B cell (primary cell): ENCODE measurements around the gene HIC2. TPM values are rescaled to one million over a fixed set of nuclear protein-coding genes. Genes with fewer than 3 reads are reported as not detected.
"Not testable (repeated sequence)": the region's sequence is repeated elsewhere in the genome, so short reads cannot be mapped to it uniquely, and the experiment has no call there.

Experiments used
- ATAC-seq: fragments of 200-7000 bp; cut with Tn5 transposase; one replicate; pipeline ENCODE4 v1.10.0; 2021; ENCODE audit warnings: low read depth, mild to moderate bottlenecking, moderate number of reproducible peaks, moderate library complexity
- CTCF ChIA-PET: fragments of 350-600 bp; sonication (Branson Sonifier 250); formaldehyde crosslinking; loops from one replicate; lab custom pipeline; 2021; ENCODE audit warnings: antibody characterized with exemption, inconsistent platforms; lab: Charles Lee
- POLR2A ChIA-PET: fragments of 350-600 bp; sonication (Branson Sonifier 250); formaldehyde crosslinking; loops from one replicate; lab custom pipeline; 2021; ENCODE audit warnings: antibody characterized with exemption; lab: Charles Lee
- DNase-seq: peaks from one replicate; pipeline ENCODE4 v3.0.0; 2013
- H2AFZ ChIP-seq: 2 replicates; pipeline ENCODE4 v1.6.1; 2012; ENCODE audit warnings: mild to moderate bottlenecking, low read depth, low read length; ENCODE audit not compliant: insufficient read depth, poor library complexity, severe bottlenecking
- H3K27ac ChIP-seq, 2 donors: 1 replicate in 1 of 2; 2 replicates in 1 of 2; pipeline ENCODE4 v1.5.1; 2012 to 2013; ENCODE audit warnings: low read length in 2 of 2, mild to moderate bottlenecking in 2 of 2, moderate library complexity in 1 of 2
- H3K27me3 ChIP-seq, 4 experiments: fragments of 200-600 bp in 1 of 4; sonication (generic) in 1 of 4; replicated peaks in 1 of 4; 1 replicate in 2 of 4; 2 replicates in 2 of 4; pipeline versions ENCODE4 v1.6.1 to v1.7.0; 2013 to 2016; ENCODE audit warnings: low read length in 3 of 4, mild to moderate bottlenecking in 2 of 4, mixed read lengths in 1 of 4, moderate library complexity in 1 of 4; ENCODE audit not compliant: insufficient read depth in 4 of 4, control insufficient read depth in 3 of 4; ENCODE audit errors: control extremely low read depth in 1 of 4
- H3K36me3 ChIP-seq, 2 experiments: replicated peaks in 1 of 2; 1 replicate in 1 of 2; 2 replicates in 1 of 2; pipeline versions ENCODE4 v1.6.1 to v1.7.1; 2013; ENCODE audit warnings: low read length in 1 of 2; ENCODE audit not compliant: insufficient read depth in 2 of 2, control insufficient read depth in 1 of 2; ENCODE audit errors: control extremely low read depth in 1 of 2, extremely low read depth in 1 of 2
- H3K4me1 ChIP-seq, 2 donors: fragments of 200-600 bp in 1 of 2; sonication (generic) in 1 of 2; 1 replicate in 1 of 2; 2 replicates in 1 of 2; pipeline versions ENCODE4 v1.5.1 to v1.6.1; 2013 to 2017; ENCODE audit warnings: low read length in 2 of 2; ENCODE audit not compliant: control insufficient read depth in 2 of 2, insufficient read depth in 2 of 2
- H3K4me2 ChIP-seq: replicated peaks from 2 replicates; pipeline ENCODE3; 2012; ENCODE audit warnings: mild to moderate bottlenecking, low read depth, low read length; ENCODE audit not compliant: poor library complexity, severe bottlenecking
- H3K4me3 ChIP-seq, 5 experiments: fragments of 200-600 bp in 1 of 5; sonication (generic) in 1 of 5; 1 replicate in 3 of 5; 2 replicates in 2 of 5; pipeline versions ENCODE4 v1.5.1 to v1.7.0; 2011 to 2016; ENCODE audit warnings: low read length in 4 of 5, mild to moderate bottlenecking in 4 of 5, low read depth in 2 of 5, control low read depth in 1 of 5, moderate library complexity in 1 of 5; ENCODE audit not compliant: insufficient read depth in 1 of 5; ENCODE audit errors: control extremely low read depth in 1 of 5, extremely low read depth in 1 of 5
- H3K79me2 ChIP-seq: fragments of 200-600 bp; sonication (generic); one replicate; pipeline ENCODE4 v1.6.0; 2016; ENCODE audit warnings: low read length; ENCODE audit not compliant: control insufficient read depth, insufficient read depth
- H3K9ac ChIP-seq: fragments of 200-600 bp; sonication (generic); 2 replicates; pipeline ENCODE4 v1.6.1; 2017; ENCODE audit warnings: mild to moderate bottlenecking, low read length, moderate library complexity
- H3K9me3 ChIP-seq, 3 donors: one replicate each; pipeline versions ENCODE4 v1.6.1 to v1.7.1; 2013; ENCODE audit warnings: low read length in 2 of 3; ENCODE audit not compliant: control insufficient read depth in 2 of 3, insufficient read depth in 1 of 3; ENCODE audit errors: control extremely low read depth in 1 of 3
- H4K20me1 ChIP-seq: 2 replicates; pipeline ENCODE4 v1.6.0; 2012; ENCODE audit warnings: mild to moderate bottlenecking, low read length; ENCODE audit not compliant: insufficient read depth, control insufficient read depth, poor library complexity, severe bottlenecking
- H3K27ac Mint-ChIP-seq: one replicate; pipeline ENCODE4 v1.8.0; 2021; ENCODE audit warnings: mixed read lengths
- H3K27me3 Mint-ChIP-seq: one replicate; pipeline ENCODE4 v1.8.0; 2021; ENCODE audit warnings: mixed read lengths
- H3K4me1 Mint-ChIP-seq: one replicate; pipeline ENCODE4 v1.8.0; 2021; ENCODE audit warnings: mixed read lengths
- H3K4me3 Mint-ChIP-seq: one replicate; pipeline ENCODE4 v1.8.0; 2021; ENCODE audit warnings: mixed read lengths
- H3K9me3 Mint-ChIP-seq: one replicate; pipeline ENCODE4 v1.8.0; 2022; ENCODE audit warnings: mixed read lengths; ENCODE audit not compliant: insufficient read depth
- EZH2 ChIP-seq: IDR thresholded peaks from 2 replicates; pipeline ENCODE4 v1.6.1; 2012; ENCODE audit warnings: borderline replicate concordance, low read depth, mild to moderate bottlenecking, moderate library complexity, low read length; ENCODE audit not compliant: insufficient read depth, poor library complexity, severe bottlenecking
- WGBS: methylation state at CpG from one replicate; pipeline ENCODE4 v1.1.5; 2013; ENCODE audit warnings: missing lambda C conversion rate; ENCODE audit not compliant: insufficient coverage; 5-methylcytosine and 5-hydroxymethylcytosine counted together
- intact Hi-C: fragments of 100-400 bp; cut with micrococcal nuclease; formaldehyde crosslinking; loops from one replicate; pipeline ENCODE4 v1.10.0; 2022
- polyA plus RNA-seq: library from polyadenylated mRNA; depleted of rRNA; stranded (reverse); fragments of >200 nt; gene quantifications from 2 replicates; pipeline ENCODE4 v1.2.3, GENCODE V29; 2012
- total RNA-seq, 2 donors: library from RNA; stranded (reverse); fragments of 120-200 nt in 1 of 2; gene quantifications; 1 replicate in 1 of 2; 2 replicates in 1 of 2; pipeline versions ENCODE4 v1.2.3 to v1.2.4, GENCODE V29; 2013 to 2022
- TF ChIP-seq, protein P1 (sequence below): fragments of 200-600 bp; IDR thresholded peaks from one replicate; pipeline ENCODE4 v1.8.0; 2022; ENCODE audit warnings: antibody characterized with exemption, mild to moderate bottlenecking

The HIC2 gene
- total and polyA plus RNA-seq, 2 donors (not counting 1 experiment from before 2014, with no cell fraction given): 2.9 to 8.1 TPM

DNA sequence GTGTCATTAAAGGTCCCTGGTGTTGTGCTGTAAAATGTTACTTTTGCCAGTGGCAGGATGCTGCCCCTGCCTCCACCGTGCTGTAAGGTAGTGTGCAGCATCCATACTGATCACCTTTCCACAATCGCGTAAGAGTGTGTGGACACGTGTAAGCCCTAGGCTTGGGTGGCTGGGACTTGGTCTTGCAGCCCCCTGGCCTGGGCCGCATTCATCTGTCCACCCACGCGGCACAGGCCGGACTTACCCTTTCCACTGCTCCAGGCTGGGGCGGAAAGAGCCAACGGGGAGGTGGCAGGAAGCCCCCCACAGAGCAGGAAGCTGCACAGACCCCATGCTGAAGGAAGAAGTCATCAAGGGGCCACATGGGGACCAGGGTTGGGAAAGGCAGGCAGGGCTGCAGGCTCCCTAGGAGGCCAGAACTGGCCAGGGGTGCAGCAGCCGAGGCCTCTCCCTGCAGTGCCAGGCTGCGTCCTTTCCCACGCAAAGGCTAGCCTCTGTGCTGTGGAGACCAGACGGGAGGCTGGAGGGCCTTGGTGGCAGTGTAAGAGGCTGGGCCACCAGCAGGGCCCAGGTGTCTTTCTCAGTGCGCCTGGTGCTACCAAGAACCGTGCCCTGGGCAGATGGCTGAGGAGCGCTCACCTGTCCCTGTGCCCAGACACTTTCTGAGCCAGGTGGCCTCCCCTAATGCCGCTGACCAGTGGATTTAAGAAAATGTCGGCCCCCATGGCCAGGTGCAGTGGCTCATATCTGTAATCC lies 38.3 kb downstream of the HIC2 start:
- ATAC-seq (no peak), DNase-seq (no peak)
- Histone ChIP-seq H3K9me3 (no peaks in the 10 kb centered on the region), H3K4me1 (no peaks in the 10 kb centered on the region), H4K20me1 (no peaks in the 10 kb centered on the region), H3K4me3 (no peak overlapping the region), H3K4me2 (no peak overlapping the region), H2AFZ (no peak overlapping the region), H3K27me3 (no peaks in the 10 kb centered on the region), H3K36me3 (no peaks in the 10 kb centered on the region), H3K79me2 (no peaks in the 10 kb centered on the region), H3K27ac (no peak overlapping the region), H3K9ac (no peak overlapping the region)
- CTCF ChIA-PET: interaction anchor here (1.0 kb wide), 1 partner anchor 191 kb away, joined by 3 read pairs; no protein-coding TSS in a partner anchor
- no peaks in the 10 kb centered on the region for H3K4me1 Mint-ChIP-seq
- WGBS: 96% methylated on average over 19 of the region's 19 CpGs
- TF ChIP-seq, protein P1, sequence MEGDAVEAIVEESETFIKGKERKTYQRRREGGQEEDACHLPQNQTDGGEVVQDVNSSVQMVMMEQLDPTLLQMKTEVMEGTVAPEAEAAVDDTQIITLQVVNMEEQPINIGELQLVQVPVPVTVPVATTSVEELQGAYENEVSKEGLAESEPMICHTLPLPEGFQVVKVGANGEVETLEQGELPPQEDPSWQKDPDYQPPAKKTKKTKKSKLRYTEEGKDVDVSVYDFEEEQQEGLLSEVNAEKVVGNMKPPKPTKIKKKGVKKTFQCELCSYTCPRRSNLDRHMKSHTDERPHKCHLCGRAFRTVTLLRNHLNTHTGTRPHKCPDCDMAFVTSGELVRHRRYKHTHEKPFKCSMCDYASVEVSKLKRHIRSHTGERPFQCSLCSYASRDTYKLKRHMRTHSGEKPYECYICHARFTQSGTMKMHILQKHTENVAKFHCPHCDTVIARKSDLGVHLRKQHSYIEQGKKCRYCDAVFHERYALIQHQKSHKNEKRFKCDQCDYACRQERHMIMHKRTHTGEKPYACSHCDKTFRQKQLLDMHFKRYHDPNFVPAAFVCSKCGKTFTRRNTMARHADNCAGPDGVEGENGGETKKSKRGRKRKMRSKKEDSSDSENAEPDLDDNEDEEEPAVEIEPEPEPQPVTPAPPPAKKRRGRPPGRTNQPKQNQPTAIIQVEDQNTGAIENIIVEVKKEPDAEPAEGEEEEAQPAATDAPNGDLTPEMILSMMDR: no peak
- no peak for TF ChIP-seq EZH2
- no peak overlapping the region for H3K4me3 Mint-ChIP-seq
- no peaks in the 10 kb centered on the region for H3K9me3 Mint-ChIP-seq
- H3K27me3 Mint-ChIP-seq: no peaks in the 10 kb centered on the region
- intact Hi-C loops: no loop called here
- H3K27ac Mint-ChIP-seq: no peak overlapping the region
- POLR2A ChIA-PET: no interaction called here

DNA sequence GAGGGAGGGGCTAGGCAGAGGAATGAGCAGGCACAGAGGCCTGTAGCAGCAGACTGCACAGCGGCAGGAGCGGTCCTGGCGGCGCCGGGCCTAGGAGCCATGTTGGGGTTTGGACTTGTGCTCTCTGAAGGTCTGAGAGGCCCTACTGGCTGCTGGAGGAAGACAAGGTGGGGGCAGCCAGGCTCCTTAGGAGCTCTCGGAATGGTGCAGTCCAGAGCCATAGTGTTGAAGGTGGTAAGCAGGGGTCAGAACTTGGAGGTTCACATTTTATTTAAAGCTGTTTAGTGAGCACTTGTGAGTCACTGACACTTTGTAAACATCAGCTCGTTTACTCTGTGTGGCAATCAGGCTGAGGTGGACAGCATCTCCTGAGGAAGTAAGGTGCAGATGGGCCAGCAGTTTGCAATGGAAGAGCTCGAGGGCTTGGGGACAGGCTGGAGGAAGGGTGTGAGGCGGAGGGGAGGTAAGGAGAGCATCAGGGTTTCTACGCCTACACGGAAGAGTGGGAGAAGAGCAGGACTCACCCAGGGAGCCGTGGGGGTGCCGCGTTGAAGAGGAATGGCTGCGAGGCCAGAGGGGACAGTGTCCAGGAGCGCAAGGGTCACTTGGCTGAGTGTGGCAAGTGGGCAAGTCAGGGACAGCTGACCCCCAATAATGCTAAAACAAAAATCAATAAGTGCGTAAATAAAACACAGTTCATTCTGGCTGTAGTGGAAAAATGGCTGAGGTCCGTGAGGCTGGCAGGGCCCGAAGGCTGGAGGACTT lies 40.0 kb downstream of the HIC2 start:
- Histone ChIP-seq H4K20me1 (no peaks in the 10 kb centered on the region), H3K9ac (no peak overlapping the region), H3K27me3 (no peaks in the 10 kb centered on the region), H3K79me2 (no peaks in the 10 kb centered on the region), H3K9me3 (no peaks in the 10 kb centered on the region), H3K36me3 (no peaks in the 10 kb centered on the region), H3K4me1 (no peaks in the 10 kb centered on the region), H3K4me3 (no peak overlapping the region), H3K4me2 (no peak overlapping the region), H3K27ac (no peak overlapping the region), H2AFZ (no peak overlapping the region)
- no peaks in the 10 kb centered on the region for H3K4me1 Mint-ChIP-seq
- ChIA-PET CTCF (no interaction called here), POLR2A (no interaction called here)
- no peaks in the 10 kb centered on the region for H3K27me3 Mint-ChIP-seq
- TF ChIP-seq, protein P1: no peak
- no peak for TF ChIP-seq EZH2
- ATAC-seq (no peak), DNase-seq (no peak)
- 92% methylated on average over 16 of the region's 19 CpGs for WGBS
- H3K4me3 Mint-ChIP-seq: no peak overlapping the region
- H3K9me3 Mint-ChIP-seq: no peaks in the 10 kb centered on the region
- no peak overlapping the region for H3K27ac Mint-ChIP-seq
- intact Hi-C loops: no loop called here

DNA sequence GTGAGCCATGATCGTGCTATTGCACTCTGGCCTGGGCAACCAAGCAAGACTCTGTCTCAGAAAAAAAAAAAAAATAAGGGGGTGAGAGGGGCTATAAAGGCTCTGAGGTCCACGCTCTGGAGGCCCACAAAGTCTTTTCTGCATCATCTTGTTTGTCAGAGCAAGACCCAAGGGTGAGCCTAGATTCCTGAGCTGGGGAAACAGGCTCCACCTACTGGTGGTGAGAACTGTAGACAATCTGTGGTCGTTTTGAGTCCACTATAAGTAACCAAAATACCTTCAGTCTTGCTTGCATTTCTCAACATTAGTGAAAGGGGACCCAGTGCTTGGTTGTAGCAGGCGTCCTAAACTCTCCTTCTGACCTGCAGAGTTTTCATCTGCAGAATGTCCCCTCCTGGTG lies 45.5 kb downstream of the HIC2 start:
- H3K27ac ChIP-seq, H4K20me1 ChIP-seq, H3K27ac Mint-ChIP-seq, DNase-seq, H3K4me1 Mint-ChIP-seq, ATAC-seq, H3K36me3 ChIP-seq, H3K4me3 Mint-ChIP-seq, H3K9me3 Mint-ChIP-seq, intact Hi-C loops, H3K27me3 ChIP-seq, H3K9ac ChIP-seq, H3K27me3 Mint-ChIP-seq, CTCF ChIA-PET, H3K4me1 ChIP-seq, H3K9me3 ChIP-seq, H3K4me2 ChIP-seq, H2AFZ ChIP-seq, H3K79me2 ChIP-seq, H3K4me3 ChIP-seq, POLR2A ChIA-PET: not testable (repeated sequence)
- WGBS: no CpG with 5 or more reads among the region's 4 CpGs
